HG03520 (cell line): ENCODE data around the gene PRKAR1B.

Source experiments
- ATAC-seq: cut with Tn5 transposase; IDR thresholded peaks from one replicate; pipeline ENCODE4 v1.9.1; 2021; ENCODE audit warnings: mild to moderate bottlenecking, moderate library complexity; ENCODE audit not compliant: unreplicated experiment

The PRKAR1B gene

DNA sequence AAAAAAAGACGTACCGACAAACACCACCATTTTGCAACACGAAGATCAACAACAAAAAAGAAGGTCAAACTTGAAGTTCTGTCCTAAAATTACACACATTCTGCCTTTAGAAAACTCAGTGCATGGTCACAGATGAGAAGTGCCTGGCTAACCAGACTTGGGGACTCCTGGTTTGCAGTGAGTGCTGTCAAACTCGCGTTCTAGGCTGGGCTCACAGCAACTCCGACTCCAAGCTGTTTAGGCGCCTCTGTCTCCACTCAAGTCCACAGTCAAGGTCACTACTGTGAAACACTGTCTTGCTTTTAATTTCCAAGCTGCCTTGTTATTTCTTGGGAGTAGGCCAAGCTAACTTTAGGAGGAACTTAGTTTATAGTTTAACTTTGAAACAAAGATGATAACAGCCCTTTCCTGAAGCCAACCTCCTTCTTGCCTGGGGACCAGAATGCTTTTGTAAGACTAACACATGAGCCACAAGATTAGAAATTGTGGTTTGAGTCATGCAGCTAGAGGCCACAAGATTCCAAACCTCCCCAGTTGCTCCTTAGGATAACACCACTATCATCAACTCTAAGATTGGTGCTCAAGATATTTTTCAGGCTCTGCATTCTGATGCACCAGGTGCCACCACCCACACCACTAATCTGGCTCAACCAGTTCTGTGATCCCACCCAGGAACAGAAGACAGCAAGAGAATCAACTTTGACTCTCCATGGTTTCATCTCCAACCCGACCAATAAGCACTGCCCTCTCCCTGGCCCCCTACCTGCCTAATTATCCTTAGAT, 1.7 kb downstream of the PRKAR1B start:
- ATAC-seq: no peak

DNA sequence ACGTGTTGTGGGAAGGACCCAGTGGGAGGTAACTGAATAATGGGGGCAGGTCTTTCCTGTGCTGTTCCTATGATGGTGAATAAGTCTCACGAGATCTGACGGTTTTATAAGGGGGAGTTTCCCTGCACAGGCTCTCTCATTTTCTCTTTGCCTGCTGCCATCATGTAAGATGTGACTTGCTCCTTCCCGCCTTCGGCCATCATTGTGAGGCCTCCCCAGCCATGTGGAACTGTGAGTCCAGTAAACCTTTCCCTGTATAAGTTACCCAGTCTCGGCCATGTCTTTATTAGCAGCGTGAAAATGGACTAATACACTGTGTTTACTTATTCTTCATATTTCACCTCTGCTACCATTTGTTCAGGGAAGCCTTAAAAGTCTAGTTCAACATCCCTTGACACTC, 2.8 kb downstream of the PRKAR1B start:
- no peak for ATAC-seq

DNA sequence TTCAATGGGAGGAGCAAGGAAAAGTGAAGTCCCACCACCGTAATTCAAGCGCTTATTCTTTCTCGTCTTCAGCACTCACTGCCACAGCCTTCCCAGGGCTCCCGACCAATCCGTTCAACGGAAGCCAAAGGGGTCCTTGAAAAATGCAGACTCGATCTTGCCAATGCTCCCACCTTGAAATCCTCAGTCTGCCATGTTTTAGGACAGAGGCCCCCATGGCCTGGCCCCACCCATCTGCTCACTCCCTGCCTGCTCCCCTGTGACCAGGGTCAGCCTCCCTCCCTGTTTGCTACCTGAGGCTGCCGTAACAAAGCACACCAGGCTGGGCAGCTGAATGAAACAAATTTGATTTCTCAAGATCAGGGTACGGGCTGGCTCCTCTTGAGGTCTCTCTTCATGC, 3.5 kb downstream of the PRKAR1B start:
- ATAC-seq: no peak

DNA sequence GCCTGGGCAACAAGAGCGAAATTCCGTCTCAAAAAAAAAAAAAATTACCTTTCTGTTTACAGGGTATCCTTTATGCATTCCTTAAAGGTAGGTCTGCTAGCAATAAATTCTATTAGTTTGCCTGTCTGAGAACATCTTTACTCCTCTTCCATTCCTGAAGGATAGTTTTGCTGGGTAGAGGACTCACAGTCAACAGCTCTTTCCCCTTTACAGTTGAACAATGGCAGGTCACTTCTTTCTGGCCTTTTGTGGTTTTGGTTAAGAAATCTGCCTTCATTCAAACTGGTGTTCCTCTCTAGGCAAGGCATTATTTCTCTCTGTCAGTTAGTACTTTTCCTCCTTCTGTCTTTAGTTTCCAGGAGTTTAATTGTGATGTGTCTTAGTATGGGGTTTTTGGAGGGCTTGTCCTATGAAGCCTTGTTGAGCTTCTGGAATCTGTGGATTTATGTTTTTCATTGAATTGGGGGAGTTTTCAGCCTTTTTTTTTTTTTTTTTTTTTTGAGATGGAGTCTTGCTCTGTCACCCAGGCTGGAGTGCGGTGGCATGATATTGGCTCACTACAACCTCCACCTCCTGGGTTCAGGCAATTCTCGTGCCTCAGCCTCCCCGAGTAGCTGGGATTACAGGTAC, 5.3 kb downstream of the PRKAR1B start:
- no peak for ATAC-seq

DNA sequence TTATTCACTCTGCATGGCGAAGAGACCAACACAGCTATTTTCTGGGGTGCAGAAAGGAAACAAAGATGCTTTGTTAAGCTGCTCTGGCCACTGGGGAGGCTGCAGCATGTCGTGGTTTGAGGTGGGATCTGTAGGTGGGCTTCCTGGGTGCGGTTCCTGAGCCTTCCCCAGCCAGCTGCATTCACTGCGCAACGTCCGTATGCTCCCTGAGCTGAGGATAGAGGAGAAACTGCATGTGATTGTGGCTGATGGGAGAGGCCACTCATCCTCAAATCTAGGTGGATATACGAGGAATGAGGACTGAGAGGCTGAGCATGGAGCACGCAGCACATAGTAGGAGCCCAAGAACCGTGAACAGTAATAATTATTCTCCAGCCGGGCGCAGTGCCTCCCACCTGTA, 10.4 kb downstream of the PRKAR1B start:
- ATAC-seq: no peak

DNA sequence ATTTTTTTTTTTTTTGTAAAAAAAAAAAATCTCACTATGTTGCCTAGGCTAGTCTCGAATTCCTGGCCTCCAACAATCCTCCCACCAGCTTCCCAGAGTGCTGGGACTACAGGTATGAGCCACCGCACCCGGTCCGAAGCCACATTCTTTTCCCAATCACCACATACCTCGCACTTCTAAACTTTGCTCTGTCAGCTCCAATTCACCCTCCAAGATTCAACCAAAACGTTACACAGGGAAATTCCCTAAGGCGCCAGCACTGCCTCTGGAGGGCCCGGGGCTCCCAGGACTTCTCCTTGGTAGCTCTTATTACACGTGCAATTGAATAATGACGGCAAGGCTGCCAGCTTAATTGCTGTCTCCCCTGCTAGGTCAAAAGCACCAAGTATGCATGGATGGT, 10.9 kb downstream of the PRKAR1B start:
- ATAC-seq: no peak

DNA sequence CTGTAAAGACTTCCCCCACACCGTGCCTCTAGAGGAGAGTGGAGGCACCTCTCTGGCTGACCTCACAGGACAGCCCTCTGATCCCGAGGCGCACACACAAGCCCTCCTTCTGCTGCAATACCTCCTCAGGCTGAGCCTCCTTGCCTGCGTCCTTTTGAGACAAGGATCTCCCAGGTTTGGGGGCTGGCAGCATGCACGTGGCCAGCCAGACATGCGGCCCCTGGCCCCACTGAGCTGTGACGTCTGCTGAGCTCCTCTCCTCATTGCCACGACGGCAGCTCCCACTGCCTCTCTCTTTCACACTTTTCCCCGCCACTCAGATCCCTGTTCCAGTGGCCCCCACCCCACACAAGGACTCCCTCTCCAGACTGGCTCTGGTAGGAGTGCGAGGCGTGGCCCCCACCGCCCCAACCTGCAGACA, 12.8 kb downstream of the PRKAR1B start:
- no peak for ATAC-seq

DNA sequence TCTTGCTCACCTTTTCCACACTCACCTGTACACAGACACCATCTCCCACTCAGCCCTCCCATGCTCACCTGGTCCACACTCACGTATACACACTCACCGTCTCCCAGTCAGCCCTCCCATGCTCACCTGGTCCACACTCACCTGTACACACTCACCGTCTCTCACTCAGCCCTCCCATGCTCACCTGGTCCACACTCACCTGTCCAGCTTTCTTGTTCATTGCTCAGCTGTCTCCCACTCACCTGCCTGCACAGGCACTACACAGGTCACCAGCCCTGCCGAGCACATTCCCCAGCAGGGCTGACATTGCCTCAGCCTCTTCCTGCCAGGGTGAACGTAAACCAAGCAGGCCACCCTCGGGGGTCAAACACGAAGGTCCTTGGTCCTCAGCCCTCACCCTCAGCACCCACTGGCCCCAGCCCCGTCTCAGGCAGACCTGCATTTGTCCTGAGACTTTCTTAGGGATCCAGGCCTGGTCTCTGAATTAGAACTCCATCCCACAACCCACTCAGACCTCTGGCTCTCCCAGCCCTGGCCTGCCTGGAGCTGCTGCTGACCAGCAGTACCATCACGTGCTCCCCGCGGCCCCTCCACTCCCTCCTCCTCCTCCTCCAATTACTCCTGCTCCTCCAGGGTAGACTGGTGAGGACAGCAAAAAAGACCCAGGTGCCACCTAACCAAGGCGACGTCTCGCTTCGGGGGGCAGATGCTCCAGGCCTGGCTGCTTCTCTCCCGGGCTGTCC, 13.4 kb downstream of the PRKAR1B start:
- no peak for ATAC-seq

DNA sequence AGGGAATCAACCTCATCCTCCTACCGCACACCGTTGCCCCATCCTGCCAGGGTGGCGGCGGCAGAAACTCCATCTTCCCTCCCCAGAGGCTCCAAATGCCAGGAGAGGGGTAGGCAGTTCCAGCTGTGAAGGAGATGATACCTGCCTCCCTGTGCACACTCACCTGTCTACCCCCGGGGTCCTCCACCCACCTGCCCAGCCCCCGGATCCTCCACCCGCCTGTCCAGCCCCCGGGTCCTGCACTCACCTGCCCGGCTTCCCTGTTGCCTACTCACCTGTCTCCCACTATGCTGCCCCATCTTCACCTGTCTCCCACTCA, 14.0 kb downstream of the PRKAR1B start:
- ATAC-seq: no peak

DNA sequence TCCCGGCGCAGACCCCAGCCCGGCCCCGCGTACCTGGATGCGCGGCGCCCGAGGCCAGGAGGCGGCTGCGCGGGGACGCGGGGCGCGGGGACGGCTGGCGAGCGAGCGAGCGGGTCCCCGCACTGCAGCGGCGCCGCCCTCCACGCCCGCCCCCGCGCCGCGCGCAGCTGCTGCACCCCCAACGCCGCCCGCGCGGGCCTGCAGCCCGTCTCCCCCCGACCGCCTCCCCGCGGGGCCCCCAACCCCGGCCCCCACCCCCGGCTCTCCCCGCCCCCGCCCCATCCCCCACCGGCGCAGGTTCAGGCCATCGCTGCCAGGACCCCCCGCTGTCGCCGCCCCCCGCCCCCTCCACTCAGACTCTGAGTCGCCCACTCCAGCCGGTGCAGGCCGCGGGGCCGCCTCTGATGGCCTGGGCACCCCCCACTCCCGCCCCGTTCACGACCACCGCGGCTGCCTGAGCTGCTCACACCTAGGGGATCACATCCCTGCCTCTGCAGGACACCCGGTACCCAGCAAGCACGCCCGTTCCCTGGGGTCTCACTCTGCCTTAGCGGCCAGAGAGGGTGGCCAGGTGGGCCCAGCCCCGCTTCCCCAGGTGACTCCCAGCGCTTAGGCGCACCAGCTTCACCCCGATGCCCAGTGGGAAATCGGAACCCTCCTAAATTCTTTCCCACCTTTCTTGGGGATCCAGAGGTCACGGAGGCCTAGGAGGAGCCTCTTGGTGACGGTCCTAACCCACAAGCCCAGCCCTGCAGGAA, 14.5 kb downstream of the PRKAR1B start:
- no peak for ATAC-seq

DNA sequence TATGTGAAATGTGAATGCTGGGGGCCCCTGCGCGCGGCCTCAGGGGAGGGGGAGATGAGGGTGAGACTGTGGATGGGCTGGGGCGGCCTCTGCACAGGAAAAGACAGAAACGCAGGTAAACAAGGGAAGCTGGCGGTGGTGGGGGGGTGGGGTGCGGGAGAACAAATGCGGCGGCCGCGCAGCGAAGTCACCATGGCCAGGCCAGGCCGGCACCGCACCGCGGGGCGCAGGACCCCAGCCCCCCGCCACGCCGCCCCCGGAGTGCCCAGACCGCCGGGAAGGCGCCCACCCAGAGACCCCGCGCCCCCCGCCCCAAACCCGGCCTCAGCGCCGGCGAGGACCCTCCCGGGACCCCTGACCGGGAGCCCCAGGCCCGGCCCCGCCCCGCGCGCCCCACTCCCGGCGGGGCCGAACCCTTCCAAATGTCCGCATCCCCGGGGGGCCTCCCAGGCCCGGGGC, 15.1 kb downstream of the PRKAR1B start:
- ATAC-seq: no peak

DNA sequence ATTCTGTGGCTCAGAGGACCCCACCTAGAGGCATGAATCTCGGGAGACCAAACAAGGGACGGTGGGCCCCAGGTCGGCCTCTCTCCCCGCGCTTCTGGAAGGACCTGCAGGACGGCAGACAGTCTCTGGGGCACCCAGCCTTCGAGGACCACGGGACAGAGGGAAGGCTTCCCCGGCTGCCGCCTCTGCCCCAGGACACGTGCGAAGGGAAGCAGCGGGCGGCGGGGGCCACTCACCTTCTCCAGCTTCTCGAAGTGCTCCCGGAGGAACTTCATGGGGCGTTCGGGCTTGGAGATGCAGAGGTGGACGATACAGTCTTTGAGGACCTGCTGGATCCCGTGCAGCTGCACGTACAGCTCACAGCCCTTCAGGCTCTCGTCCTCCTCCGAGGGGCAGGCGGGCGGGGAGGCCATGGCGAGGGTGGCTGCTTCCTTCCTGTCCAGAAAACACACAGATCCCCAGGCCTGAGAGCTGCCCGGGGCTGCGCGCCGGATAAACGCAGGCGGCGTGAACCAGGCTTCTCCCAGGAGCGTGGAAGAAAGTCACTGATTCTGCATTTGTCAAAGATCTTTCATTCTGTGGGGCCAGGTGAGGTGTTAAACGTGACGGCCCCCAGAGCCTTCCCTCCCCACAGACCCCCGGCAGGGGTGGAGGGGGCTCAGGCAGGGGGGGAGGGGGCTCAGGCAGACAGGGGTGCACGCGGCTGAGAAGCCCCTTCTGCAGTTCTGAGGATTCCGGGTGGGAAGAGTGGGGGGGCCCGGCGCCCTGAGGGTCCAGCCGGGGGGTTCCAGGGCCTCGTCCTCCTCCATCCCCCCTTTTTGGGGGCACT, 15.8 kb downstream of the PRKAR1B start:
- ATAC-seq: no peak

DNA sequence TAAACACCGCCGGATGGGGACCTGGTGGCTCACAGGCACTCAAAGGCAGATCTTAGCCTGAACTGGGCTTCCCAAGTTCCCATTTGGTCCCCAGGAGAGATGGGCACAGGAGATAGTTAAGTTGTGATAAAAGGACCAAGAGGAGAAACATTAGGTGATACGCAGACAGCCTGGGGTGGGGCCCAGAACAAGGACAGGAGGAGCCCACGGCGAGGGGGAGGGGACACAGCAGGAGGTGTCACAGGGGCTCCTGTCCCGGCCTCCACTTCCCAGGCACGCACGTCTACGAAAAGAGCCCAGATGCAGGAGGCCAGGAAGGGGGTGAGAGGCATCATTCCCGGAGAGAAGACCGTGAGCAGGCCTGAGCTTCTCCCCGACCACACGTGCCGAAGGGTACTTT, 16.9 kb downstream of the PRKAR1B start:
- no peak for ATAC-seq

DNA sequence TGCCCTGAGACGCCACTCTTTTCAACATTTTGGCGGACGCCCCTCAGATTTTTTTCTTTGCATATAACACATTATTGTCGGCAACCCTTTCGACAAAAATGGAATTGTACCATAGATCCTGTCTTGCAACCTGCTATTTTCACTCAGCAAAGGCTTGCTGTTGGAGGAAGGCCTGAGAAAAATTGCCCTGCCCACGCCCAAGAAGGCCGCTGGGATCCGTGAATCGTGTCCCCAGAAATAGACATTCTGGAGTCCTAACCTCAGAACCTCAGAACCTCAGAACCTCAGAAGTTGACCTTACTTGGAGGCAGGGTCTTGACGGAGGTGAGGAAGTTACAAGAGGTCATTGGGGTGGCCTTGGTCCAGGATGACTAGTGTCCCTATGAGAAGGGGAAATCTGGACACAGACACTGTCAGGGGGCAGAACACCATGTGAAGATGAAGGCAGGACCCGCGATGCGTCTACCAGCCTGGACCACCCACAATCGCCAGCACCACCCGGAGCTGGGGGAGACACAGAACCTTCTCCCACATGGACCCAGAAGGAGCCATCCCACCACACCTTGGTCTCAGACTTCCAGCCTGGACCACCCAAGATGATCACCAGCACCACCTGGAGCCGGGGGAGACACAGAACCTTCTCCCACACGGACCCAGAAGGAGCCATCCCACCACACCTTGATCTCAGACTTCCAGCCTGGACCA, 19.6 kb downstream of the PRKAR1B start:
- ATAC-seq: no peak

DNA sequence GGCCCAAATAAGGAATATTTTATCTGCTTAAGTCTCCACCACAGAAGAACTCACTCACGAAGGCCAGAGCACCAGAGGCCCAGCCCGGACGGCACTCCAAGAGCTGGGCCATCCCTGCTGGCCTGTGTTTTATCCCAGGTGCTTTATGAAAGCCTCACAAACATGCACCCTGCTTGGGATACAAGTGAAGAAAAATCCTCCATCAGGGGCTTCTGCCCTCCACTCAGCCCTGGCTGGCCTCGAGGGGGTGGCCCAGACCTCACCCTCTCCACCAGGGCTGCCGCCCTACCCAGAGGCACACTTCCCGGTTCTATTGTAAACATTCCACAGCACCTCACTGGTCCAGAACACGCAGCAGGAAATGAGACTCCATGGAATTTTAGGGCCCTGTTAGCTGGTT, 20.4 kb downstream of the PRKAR1B start:
- no peak for ATAC-seq

DNA sequence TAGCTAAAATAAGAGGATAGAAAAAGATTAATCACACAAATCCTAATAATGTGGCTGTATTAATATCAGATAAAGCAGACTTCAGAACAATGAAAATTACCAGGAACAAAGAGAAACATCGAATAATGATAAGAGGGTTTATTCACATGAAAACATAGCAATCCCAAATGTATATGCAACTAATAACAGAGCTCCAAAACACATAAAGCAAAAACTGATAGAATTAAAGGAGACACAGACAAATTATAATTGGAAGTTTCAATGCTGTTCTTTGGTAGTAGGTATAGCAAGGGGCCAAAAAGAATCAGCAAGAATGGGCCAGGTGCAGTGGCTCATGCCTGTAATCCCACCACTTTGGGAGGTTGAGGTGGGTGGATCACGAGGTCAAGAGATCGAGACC, 24.0 kb downstream of the PRKAR1B start:
- ATAC-seq: no peak

DNA sequence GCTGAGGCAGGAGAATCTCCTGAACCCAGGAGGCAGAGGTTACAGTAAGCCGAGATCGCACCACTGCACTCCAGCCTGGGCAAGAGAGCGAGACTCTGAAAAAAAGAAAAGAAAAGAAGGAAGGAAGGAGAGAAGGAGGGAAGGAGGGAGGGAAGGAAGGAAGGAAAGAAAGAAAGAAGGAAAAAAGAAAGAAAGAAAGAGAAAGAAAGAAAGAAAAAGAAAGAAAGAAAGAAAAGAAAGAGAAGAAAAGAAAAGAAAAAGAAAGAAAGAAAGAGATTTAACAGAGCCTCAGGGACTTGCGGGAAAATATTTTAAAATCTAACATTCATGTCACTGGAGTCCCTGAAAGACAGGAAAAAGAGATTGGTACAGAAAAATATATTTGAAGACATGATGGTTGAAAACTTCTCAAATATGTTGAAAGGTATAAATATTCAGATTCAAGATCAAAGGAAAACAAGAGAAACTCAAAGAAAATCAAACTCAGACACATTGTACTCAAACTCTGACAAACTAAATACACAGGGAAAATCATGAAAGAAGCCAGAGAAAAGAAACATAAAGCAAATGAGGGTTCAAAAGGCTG, 25.9 kb downstream of the PRKAR1B start:
- no peak for ATAC-seq

DNA sequence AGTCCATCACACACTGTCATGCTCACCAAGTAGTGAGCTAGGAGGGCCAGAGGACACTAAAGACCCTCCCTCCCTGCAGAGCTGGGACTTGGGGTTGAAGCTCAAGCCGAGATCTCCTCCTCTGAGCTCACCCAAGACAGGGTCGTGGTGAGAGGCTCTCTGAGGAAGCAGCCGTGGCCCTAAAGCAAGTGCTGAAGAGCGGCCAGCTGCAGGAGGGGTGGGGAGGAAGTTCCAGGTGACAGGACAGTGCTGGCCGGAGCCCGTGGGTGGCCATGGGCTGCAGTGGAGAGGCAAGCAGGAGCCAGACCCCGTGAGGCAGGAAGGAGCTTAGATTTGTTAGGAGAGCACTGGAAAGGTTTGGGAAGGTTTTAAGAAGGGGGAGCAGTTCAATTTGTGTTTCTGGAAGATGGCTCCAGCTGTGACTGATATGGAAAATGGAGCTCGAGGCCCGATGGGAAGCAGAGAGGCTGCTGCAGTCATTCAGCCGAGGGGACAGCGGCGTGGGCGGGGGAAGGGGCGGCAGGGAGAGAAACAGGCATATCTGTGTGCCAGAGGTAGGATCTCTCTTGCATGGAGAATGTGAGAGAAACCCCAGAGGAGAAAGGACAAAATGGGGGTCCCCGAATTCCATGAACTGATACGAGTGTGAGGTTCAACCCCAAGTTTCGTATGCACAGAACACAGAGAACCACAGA, 27.5 kb downstream of the PRKAR1B start:
- no peak for ATAC-seq
